Gastroesophageal sphincter (tissue), 4 donors: ENCODE results near the gene CIAO2A. TPM values are rescaled to one million over a fixed set of nuclear protein-coding genes. Genes with fewer than 3 reads are reported as not detected.
"Not testable (repeated sequence)": the region's sequence is repeated elsewhere in the genome, so short reads cannot be mapped to it uniquely, and the experiment has no call there.

Source experiments
- ATAC-seq: fragments of 150-250 bp; one replicate; pipeline ENCODE4 v1.9.1; 2016; ENCODE audit warnings: mild to moderate bottlenecking, moderate library complexity
- H3K27ac ChIP-seq, 4 donors: fragments of 200-600 bp; sonication (generic) in 3 of 4; 1 replicate in 3 of 4; 2 replicates in 1 of 4; pipeline ENCODE4 v1.5.1; 2016 to 2019
- H3K27me3 ChIP-seq: fragments of 200-600 bp; sonication (generic); one replicate; pipeline ENCODE4 v1.5.1; 2019
- H3K36me3 ChIP-seq, 2 donors: fragments of 200-600 bp; sonication (generic); one replicate each; pipeline ENCODE4 v1.5.1; 2019; ENCODE audit warnings: control low read depth in 1 of 2
- H3K4me1 ChIP-seq, 3 donors: fragments of 200-600 bp; sonication (generic); 1 replicate in 2 of 3; 2 replicates in 1 of 3; pipeline ENCODE4 v1.5.1; 2016 to 2019; ENCODE audit warnings: control low read depth in 2 of 3
- H3K4me3 ChIP-seq, 2 donors: fragments of 200-600 bp; sonication (generic); one replicate each; pipeline ENCODE4 v1.5.1; 2019; ENCODE audit warnings: mild to moderate bottlenecking in 1 of 2, moderate library complexity in 1 of 2
- H3K9me3 ChIP-seq, 3 donors: fragments of 200-600 bp; sonication (generic); one replicate each; pipeline ENCODE4 v1.5.1; 2017 to 2019; ENCODE audit warnings: control low read depth in 2 of 3
- EP300 ChIP-seq: sonication (generic); formaldehyde crosslinking; IDR thresholded peaks from one replicate; pipeline ENCODE4 v1.6.1; 2017; ENCODE audit warnings: antibody characterized with exemption, mild to moderate bottlenecking
- POLR2A ChIP-seq, 2 donors: fragments of 450-650 bp; IDR thresholded peaks; one replicate each; pipeline ENCODE4 v1.6.1; 2017; ENCODE audit warnings: antibody characterized with exemption in 2 of 2, mild to moderate bottlenecking in 2 of 2, moderate library complexity in 1 of 2
- POLR2AphosphoS5 ChIP-seq: sonication (generic); formaldehyde crosslinking; IDR thresholded peaks from one replicate; pipeline ENCODE4 v1.6.1; 2017; ENCODE audit warnings: antibody characterized with exemption
- WGBS, 2 donors: methylation state at CpG; one replicate each; pipeline ENCODE4 v1.1.5; 2018; ENCODE audit warnings: low coverage in 1 of 2; 5-methylcytosine and 5-hydroxymethylcytosine counted together
- total RNA-seq, 4 donors: library from RNA; depleted of rRNA; stranded (reverse); fragments of >200 nt; gene quantifications; one replicate each; pipeline ENCODE4 v1.1.0, GENCODE V29; 2016
- TF ChIP-seq, protein P1 (sequence below), 4 experiments: fragments of 200-600 bp in 2 of 4; fragments of 450-650 bp in 2 of 4; sonication (generic) in 1 of 4; IDR thresholded peaks; one replicate each; pipeline ENCODE4 v1.5.1; 2017 to 2019; ENCODE audit warnings: antibody characterized with exemption in 4 of 4, mild to moderate bottlenecking in 2 of 4, moderate library complexity in 2 of 4

CIAO2A gene
- total RNA-seq, 4 donors from 2014 or later: 11.7 to 34.0 (median 27.8) TPM

- no peak overlapping the region for H3K4me3 ChIP-seq
- no peaks in the 10 kb centered on the region for H3K4me1 ChIP-seq
- no peak for ATAC-seq
- no peak for TF ChIP-seq POLR2AphosphoS5
- no peak for TF ChIP-seq POLR2A (IDR thresholded peaks at IDR 0.05)
- TF ChIP-seq, protein P1, sequence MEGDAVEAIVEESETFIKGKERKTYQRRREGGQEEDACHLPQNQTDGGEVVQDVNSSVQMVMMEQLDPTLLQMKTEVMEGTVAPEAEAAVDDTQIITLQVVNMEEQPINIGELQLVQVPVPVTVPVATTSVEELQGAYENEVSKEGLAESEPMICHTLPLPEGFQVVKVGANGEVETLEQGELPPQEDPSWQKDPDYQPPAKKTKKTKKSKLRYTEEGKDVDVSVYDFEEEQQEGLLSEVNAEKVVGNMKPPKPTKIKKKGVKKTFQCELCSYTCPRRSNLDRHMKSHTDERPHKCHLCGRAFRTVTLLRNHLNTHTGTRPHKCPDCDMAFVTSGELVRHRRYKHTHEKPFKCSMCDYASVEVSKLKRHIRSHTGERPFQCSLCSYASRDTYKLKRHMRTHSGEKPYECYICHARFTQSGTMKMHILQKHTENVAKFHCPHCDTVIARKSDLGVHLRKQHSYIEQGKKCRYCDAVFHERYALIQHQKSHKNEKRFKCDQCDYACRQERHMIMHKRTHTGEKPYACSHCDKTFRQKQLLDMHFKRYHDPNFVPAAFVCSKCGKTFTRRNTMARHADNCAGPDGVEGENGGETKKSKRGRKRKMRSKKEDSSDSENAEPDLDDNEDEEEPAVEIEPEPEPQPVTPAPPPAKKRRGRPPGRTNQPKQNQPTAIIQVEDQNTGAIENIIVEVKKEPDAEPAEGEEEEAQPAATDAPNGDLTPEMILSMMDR (IDR thresholded peaks at IDR 0.05): no peak
- no peak for TF ChIP-seq EP300
- H3K27me3 ChIP-seq: no peaks in the 10 kb centered on the region
- H3K27ac ChIP-seq: no peak overlapping the region
- H3K36me3 ChIP-seq: no peaks in the 10 kb centered on the region
- H3K9me3 ChIP-seq: no peaks in the 10 kb centered on the region
- 71 to 72% methylated on average over 5 of the region's 5 CpGs for WGBS, 2 donors
These were observed 35.4 kb downstream of the CIAO2A start for GRCh38 chr15:64058279-64058678.

GRCh38 chr15:64053674-64054073, 40.0 kb downstream of the CIAO2A start:
- peaks cover 11% of the 10 kb centered on the region for H3K27me3 ChIP-seq
- not testable (repeated sequence) for ATAC-seq, H3K9me3 ChIP-seq, H3K27ac ChIP-seq, H3K4me1 ChIP-seq, H3K4me3 ChIP-seq, H3K36me3 ChIP-seq
- WGBS, 2 donors: 84 to 89% methylated on average over 7 to 11 of the region's 12 CpGs

DNA sequence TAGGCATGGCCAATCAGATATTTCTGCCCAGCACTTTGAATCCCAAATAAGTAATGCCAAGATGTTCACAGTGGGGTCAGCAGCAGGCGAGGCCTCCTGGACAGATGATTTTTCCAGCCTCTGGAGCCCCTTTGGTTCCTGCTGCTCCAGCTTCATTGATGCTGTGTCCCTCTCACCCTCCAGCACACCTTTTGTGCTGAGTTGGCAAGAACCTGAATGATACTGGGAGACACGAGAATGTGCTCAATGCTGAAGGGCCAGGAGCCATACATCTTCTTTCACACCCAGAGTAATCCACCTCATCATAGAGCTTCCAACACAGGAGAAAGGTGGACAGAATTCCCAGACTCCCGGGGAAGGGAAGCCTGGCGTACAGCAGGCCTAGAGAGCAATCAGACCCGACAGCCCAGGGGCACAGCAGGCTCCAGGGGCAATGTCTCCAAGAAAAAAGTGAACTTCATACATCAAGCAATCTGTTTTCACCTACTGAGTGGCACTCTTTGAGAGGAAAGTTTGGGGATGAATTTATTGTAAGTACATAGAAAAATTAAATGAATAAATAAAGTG, 40.6 kb downstream of the CIAO2A start:
- TF ChIP-seq, protein P1 (IDR thresholded peaks at IDR 0.05): no peak
- no peak for TF ChIP-seq POLR2AphosphoS5
- H3K27ac ChIP-seq: no peak overlapping the region
- ATAC-seq: no peak
- peaks cover 11% of the 10 kb centered on the region for H3K27me3 ChIP-seq
- H3K9me3 ChIP-seq: no peaks in the 10 kb centered on the region
- H3K4me1 ChIP-seq: no peaks in the 10 kb centered on the region
- H3K4me3 ChIP-seq: no peak overlapping the region
- WGBS, 2 donors: 52 to 100% methylated on average over 1 to 2 of the region's 5 CpGs
- no peaks in the 10 kb centered on the region for H3K36me3 ChIP-seq

- ATAC-seq: peak; percentile 34
- H3K9me3 ChIP-seq: no peaks in the 10 kb centered on the region
- TF ChIP-seq POLR2A (IDR thresholded peaks at IDR 0.05) (no peak), EP300 (no peak), POLR2AphosphoS5 (no peak)
- TF ChIP-seq, protein P1 (IDR thresholded peaks at IDR 0.05): no peak
- H3K4me1 ChIP-seq: peaks cover 0 to 5% (median 5%) of the 10 kb centered on the region in 3 donors
- peaks cover 17% of the 10 kb centered on the region for H3K27me3 ChIP-seq
- 90 to 92% methylated on average over 3 to 5 of the region's 6 CpGs for WGBS, 2 donors
- H3K36me3 ChIP-seq: no peaks in the 10 kb centered on the region
- no peak overlapping the region for H3K4me3 ChIP-seq
- H3K27ac ChIP-seq: no peak overlapping the region
These were observed 42.0 kb downstream of the CIAO2A start for GRCh38 chr15:64051407-64052259.

DNA sequence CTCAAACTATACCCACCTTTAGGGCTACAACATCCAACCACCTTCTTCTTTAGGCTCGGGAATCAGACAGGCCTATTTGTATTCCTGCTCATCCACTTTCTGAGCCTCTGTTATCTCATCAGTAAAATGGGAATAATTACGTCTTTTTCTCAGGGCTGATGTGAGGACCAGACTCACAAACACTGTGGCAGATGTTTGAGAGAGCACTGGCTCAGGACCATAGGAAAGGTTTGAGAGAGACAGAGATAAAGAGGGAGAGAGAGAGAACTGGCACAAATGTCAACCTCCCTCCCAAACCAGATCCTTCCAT, 42.6 kb downstream of the CIAO2A start:
- H3K36me3 ChIP-seq: no peaks in the 10 kb centered on the region
- H3K4me3 ChIP-seq: no peak overlapping the region
- no peak for ATAC-seq
- no peak for TF ChIP-seq EP300
- TF ChIP-seq POLR2A (IDR thresholded peaks at IDR 0.05): no peak
- no peak for TF ChIP-seq POLR2AphosphoS5
- TF ChIP-seq, protein P1 (IDR thresholded peaks at IDR 0.05): no peak
- peaks cover 0 to 9% (median 6%) of the 10 kb centered on the region in 3 donors for H3K4me1 ChIP-seq
- 100% methylated on average over 1 to 2 of the region's 2 CpGs for WGBS, 2 donors
- no peaks in the 10 kb centered on the region for H3K9me3 ChIP-seq
- peaks cover 20% of the 10 kb centered on the region for H3K27me3 ChIP-seq
- no peak overlapping the region for H3K27ac ChIP-seq
